ENCODE measurements around the gene MAG. TPM values are rescaled to one million over a fixed set of nuclear protein-coding genes. Genes with fewer than 3 reads are reported as not detected.
A peak's percentile ranks its signal among the peaks of the same experiment; 100 is the strongest.

Gene MAG
- total and polyA plus RNA-seq, 9 of the 15 experiments (the other 6 are each of a cell fraction or from before 2014, with no cell fraction given) = 0.11 to 10.0 (median 1.6) TPM

GRCh38 chr19:35278578-35279284 is 13.2 kb upstream of the MAG start:
- peaks cover 38% of the 10 kb centered on the region; the same call in 1 of the 3 replicates for H3K36me3 ChIP-seq (ENCODE audit: control insufficient read depth, insufficient read depth, low read length)
- H3K4me3 ChIP-seq = no peak overlapping the region
- ChIA-PET CTCF (ENCODE audit: low intra/inter-chr PET ratio) (no interaction called here), POLR2A (interaction anchor here (0.6 to 1.9 kb wide), 8 partner anchors 9 to 365 kb away, joined by 3 to 7 read pairs (median 3); no protein-coding TSS in a partner anchor)
- no peaks in the 10 kb centered on the region for H3K9me1 ChIP-seq (ENCODE audit: control insufficient read depth, insufficient read depth, low read length)
- TF ChIP-seq POLR2G (IDR thresholded peaks at IDR 0.05; ENCODE audit: low read depth, low read length) (peak; percentile 52; the same call in 1 of the 2 replicates), ZBTB33 (CRISPR knock-in tag; IDR thresholded peaks at IDR 0.05) (peak; percentile 72), MYNN (IDR thresholded peaks at IDR 0.05) (no peak), MYNN (CRISPR knock-in tag; IDR thresholded peaks at IDR 0.05) (no peak), RBFOX2 (IDR thresholded peaks at IDR 0.05; ENCODE audit: low read depth, low read length) (peak; percentile 39), ZNF384 (IDR thresholded peaks at IDR 0.05; ENCODE audit: low read depth, low read length) (no peak)
- no peaks in the 10 kb centered on the region; the same call in 1 of the 2 replicates for H4K20me1 ChIP-seq (replicated peaks; ENCODE audit: control insufficient read depth, insufficient read depth, low read length)
- 94% methylated on average over 22 of the region's 45 CpGs for WGBS (ENCODE audit: insufficient coverage, low coverage, missing lambda C conversion rate)
- in situ Hi-C loops (cut with MboI) (loop anchor here (10.0 kb wide), 2 partner anchors 56 to 186 kb away; no protein-coding TSS in a partner anchor), intact Hi-C loops (cut with micrococcal nuclease) (no loop called here)
- H3K4me2 ChIP-seq (ENCODE audit: insufficient read depth, low read length) = no peak overlapping the region
- DNase-seq (ENCODE audit: extremely low read depth in 1 of 4, low spot score in 3 of 4) (no peak), FAIRE-seq (no peak), ATAC-seq (no peak)
- peaks cover 11 to 46% of the 10 kb centered on the region in 2 experiments; a peak in 4 of 5 replicates for H3K4me1 ChIP-seq (replicated peaks in 1 of 2; ENCODE audit: control insufficient read depth in 2 of 2, insufficient read depth in 2 of 2, low read length in 2 of 2)
- H2AFZ ChIP-seq (ENCODE audit: low read depth, low read length) = no peak overlapping the region
- H3K9me3 ChIP-seq (replicated peaks; ENCODE audit: control insufficient read depth, insufficient read depth, low read depth, low read length) = no peaks in the 10 kb centered on the region
- no TSS peak for BruUV-seq (replicated peaks)
- H3K27me3 ChIP-seq (ENCODE audit: control insufficient read depth in 2 of 2, insufficient read depth in 2 of 2, low read length in 2 of 2) = no peaks in the 10 kb centered on the region
- no peak overlapping the region for H3K27ac ChIP-seq (ENCODE audit: extremely low read depth, low read depth, low read length)
- no peak overlapping the region for H3K9ac ChIP-seq (ENCODE audit: insufficient read depth in 1 of 2, low read depth in 2 of 2, low read length in 2 of 2)
- H3K79me2 ChIP-seq (ENCODE audit: control insufficient read depth, insufficient read depth, low read length) = no peaks in the 10 kb centered on the region

Data from K562 (cell line).